ENCODE data around the gene AHNAK.

AHNAK gene

GRCh38 chr11:62548545-62549335 lies 2.1 kb upstream of the AHNAK start:
- no peak for DNase-seq

GRCh38 chr11:62547691-62548281 lies 1.2 kb upstream of the AHNAK start:
- no peak for DNase-seq

- no peak for DNase-seq
These were observed 471 bp upstream of the AHNAK start for GRCh38 chr11:62546929-62547625.

- peak; percentile 73 for DNase-seq
These were observed 966 bp downstream of the AHNAK start for GRCh38 chr11:62545437-62546243.

- DNase-seq = peak; percentile 57
These were observed 1.8 kb downstream of the AHNAK start for GRCh38 chr11:62544581-62545436.

GRCh38 chr11:62543680-62544444 lies 2.7 kb downstream of the AHNAK start:
- DNase-seq = no peak

GRCh38 chr11:62542750-62543567 lies 3.6 kb downstream of the AHNAK start:
- peak; percentile 88 for DNase-seq

GRCh38 chr11:62542111-62542745 lies 4.4 kb downstream of the AHNAK start:
- DNase-seq = no peak

GRCh38 chr11:62540804-62541701 lies 5.6 kb downstream of the AHNAK start:
- DNase-seq = peak; percentile 65

- DNase-seq = peak; percentile 77
These were observed 7.2 kb downstream of the AHNAK start for GRCh38 chr11:62539238-62539925.

- DNase-seq = no peak
These were observed 8.0 kb downstream of the AHNAK start for GRCh38 chr11:62538470-62539237.

GRCh38 chr11:62536301-62536957 lies 10.2 kb downstream of the AHNAK start:
- no peak for DNase-seq

- DNase-seq = no peak
These were observed 10.8 kb downstream of the AHNAK start for GRCh38 chr11:62535802-62536201.

- no peak for DNase-seq
These were observed 11.6 kb downstream of the AHNAK start for GRCh38 chr11:62534779-62535545.

- DNase-seq = no peak
These were observed 14.5 kb downstream of the AHNAK start for GRCh38 chr11:62532096-62532495.
